Mesenteric fat pad (tissue), 1 donor: ENCODE measurements around the gene CREB5. TPM values are rescaled to one million over a fixed set of nuclear protein-coding genes. Genes with fewer than 3 reads are reported as not detected.

Source experiments
- DNase-seq: peaks from one replicate; pipeline ENCODE4 v3.0.0-alpha.2; 2020; ENCODE audit warnings: low spot score
- total RNA-seq: library from RNA; stranded (reverse); fragmentation: NEBNext Ultra II Directional; extraction: Animal tissue kit (Norgen Biotek cat#: 25700); gene quantifications from one replicate; pipeline ENCODE4 v1.2.1, GENCODE V29; 2021
- donor health status: DM: yes; HTN: yes; CAD: no.

Gene CREB5
- total RNA-seq, 1 donor from 2014 or later, result 45.3 TPM

DNA sequence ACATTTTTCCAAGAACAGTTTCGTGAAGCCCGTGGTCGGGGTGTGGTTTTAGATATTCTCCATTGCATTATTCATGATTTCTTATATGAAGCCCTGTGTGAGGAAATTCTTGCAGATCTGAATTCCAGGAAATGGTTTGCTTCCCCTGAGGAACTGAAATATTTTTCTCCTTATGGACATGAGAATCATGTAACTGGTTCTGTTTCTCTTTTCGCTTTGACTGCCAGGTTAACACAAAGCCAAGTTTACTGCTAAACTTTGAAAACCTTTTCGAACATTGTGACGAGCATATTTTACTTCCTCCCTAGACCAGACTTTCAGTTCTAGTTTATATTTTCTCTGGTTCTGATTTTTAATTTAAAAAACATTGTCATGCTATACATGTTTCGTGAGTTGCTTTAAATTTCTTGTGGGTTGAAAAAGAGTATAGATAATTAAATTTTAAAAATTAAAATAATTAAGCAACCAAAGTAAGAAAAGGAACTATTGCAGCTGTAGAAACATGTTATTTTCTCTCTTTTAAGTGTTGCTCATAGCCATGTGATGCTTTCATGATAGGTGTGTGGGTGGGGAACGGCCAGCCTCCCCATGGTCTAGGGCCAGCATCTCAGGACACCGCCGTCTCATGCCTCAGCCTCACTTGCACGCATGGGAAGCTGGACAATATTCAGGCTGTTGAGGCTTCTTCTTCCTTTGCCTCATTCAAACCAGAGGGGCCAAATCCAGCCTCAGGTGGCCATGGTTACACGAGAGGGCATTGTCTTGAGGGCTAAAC lies 97.1 kb downstream of the CREB5 start:
- no peak for DNase-seq

DNA sequence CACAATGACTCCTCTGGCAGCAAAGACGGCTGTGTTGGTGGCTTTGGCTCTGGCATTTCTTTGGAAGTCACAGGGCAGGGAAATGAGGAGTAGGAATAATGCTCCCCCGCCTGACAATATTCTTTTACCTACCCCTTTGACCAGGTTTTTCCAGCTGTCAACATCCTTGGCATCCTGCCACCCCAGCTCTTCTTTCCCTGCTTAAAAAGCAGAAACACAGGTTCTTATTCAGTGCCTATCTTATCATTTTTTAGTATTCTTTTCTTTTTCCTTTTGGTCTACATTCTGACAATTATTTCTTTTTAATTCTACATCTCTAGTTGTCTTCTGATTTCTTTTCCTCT lies 97.7 kb downstream of the CREB5 start:
- no peak for DNase-seq

DNA sequence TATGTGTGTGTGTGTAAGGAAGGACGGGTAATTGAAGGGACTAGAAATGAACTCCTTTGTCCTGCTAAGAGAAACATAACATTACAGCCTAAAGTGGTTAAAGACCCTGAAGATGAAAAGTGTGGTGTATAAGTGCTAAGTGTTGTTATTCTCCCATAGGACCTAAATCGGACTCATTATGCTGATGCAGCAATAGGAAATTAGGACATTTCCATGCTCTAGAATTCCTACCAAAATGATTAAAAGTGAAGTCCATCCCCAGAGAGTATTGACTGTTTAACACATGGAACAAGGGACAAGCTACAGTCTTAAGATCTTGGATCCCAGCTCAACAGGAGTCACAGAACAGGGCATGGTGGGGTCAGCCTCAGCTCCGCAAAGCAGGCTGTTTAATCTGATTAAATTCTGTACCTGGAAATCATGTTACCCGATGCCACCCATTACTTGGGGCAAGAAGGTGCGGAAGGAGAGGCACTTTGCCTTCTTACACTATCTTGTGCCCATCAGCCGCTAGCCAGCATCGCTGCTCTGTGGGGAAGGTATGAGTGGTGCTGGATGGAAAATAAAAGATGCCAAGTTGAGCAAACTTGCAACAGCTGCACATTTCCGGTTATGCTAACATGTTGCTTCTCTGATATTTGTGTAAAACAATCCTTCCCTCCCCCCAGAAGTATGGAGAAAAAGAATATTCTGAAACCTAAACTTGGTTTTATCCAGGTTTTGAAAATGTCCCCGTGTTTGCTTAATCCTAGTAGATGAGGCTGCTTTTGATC lies 100.5 kb downstream of the CREB5 start:
- no peak for DNase-seq

DNA sequence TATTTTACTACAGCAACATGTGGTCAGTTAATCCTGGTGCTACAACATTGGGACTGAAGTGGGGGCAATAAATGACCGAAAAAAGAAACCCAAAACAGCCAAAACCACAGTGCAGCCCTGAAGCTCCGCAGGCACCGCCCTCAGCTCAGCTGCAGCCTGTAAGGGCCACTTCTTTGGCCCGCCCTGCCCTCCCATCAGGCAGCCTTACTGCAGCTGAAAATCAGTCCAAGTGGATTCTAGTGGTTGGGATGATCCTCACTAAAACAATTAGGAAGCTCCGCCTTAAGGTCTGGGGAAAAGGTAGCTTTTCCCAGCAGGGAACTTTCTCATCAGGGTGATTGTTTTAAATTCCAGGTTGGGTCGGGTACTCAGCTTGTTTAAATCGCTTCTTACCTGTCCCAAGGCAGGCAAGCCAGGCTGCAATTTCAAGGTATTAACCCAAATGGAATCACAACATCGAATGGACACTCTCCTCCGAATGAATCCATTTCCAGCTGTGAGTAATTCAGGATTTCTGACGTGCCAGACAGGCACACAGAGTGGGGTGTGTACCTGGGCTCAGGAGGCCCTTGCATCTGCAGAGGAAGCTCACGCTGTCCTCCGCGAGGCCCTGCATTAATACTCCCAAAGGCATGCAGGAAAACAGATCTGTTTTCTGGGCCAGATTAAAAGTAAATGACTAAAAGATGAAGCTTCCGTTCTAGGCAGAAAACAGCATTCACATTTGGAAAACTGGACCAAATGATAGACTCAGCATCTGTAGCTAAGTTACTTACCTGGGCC lies 104.3 kb downstream of the CREB5 start:
- no peak for DNase-seq

DNA sequence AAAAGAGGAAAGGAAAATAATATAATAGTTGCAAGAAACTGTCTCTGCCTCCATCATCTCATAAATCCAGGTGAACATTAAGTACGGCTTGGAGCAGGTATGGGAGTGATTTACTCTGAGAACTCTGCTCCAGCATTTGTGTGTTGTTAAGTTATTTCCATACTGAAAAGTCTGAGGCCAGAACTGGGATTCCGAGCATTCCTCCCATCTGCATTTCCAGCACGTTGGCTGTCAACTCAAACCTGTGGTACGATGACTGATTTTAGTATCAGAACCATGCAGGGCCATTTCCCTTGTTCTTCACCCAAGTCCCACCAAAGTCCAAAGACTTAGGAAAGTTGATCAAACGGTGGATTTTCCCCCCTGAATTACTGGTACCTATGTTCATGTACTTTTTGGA lies 104.9 kb downstream of the CREB5 start:
- no peak for DNase-seq

DNA sequence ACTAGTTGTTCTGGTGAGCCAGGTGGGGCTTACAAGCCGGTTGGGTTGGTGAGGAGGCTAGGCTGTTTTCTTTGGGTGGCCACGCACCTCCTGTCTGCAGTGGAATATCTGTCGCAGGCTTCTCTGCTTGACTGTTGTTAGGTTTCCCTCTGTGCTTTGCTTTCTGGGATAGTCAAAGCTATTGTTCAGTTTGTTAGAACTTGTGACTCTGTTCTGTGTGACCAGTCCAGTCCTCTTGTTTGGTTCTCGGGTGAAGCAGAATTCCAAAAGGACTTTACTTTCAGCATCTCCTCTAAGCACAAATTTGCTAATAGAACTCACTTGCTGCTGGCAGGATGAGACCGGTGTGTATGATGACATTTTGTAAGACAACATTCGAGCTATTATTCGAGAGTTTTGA lies 105.3 kb downstream of the CREB5 start:
- DNase-seq, result no peak

DNA sequence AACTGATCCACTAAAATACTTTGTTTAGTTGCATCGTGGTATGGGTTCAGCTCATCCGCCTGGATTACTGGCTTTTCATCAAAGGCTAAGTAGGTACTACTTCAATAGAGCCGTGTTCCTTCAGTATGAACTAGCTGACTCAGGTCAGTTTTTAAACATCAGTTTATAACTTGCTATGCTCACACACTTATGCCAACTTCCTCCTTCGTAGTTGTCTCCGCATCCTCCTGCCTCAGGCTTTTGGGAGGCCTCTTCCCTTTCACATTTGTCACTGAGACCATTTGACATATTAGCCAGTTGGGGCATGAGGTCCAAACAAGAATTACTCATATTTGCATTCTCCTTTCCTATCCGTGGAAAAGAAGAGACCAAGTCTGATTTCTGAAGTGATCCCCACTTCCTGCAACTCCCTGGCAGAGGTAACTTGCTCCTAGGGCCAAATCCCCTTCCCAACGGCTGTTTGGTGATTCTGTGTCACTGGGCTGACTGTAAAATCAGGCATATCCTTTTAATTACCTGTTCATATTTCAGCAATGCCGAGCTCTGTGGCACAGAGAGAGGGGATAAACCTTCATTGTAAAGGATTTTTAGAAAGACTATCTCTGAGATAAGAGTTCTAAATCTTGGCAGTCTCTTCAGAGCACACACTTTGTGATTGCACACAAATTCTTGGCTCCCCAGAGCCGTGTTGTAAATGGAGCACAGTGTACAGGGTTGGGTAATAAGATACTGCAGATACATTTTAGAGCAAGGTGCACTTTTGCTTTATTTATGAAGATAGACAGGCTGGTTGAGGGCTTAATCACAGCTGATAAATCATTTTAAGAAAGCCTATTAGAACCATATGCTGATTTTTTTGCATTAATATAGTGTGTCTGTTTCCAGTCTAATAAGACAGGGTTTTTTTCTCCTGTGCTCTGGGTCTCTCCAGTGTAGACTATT lies 108.0 kb downstream of the CREB5 start:
- DNase-seq, result no peak

DNA sequence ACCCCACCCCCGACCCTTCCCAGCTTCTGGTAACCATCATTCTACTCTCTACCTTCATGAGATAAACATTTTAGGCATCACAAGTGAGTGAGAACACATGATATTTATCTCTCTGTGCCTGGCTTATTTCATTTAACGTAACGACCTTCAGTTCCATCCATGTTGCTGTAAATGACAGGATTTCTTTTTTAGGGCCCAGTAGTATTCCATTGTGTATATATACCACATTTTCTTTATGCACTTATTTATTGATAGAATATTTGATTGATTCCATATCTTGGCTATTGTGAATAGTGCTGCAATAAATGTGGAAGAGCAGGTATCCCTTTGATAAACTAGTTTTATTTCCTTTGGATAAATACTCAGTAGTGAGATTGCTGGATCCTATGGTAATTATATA lies 112.7 kb downstream of the CREB5 start:
- no peak for DNase-seq

DNA sequence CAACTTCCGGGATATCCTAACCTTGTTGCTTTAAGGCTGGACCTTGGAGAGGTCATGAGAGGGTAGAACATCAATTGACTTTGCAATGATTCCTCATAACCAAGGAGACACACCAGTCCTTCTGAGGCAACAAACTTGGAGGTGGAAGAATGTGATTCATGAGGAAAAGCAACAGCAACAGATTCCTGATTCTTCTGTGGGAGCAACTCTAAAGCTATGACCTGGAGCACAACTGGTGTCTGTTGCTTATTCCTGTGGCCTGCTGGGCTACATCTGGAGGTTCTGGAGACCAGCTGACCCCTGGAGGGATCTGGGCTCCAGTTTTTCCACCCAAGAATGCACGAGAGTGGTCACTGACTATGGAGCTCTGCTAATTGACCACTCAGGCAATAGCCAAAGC lies 116.6 kb downstream of the CREB5 start:
- DNase-seq, result no peak

DNA sequence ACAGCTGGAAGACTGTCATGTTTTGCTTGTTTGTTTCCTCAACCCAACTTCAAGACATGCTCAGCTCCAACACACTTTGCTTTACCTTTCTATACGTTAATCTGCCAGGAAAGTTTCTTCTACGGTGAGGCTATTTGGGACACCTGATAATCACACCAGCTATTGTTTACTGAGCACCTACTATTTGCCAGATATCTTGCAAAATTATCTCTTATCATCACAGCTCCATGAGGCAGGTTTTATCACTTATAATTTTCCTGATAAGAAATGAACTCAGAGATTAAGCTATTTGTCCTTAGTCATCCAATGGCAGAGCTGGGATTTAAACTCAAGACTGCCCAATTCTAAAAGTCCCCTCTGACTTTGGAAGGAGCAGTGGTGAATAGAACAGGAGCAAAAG lies 117.4 kb downstream of the CREB5 start:
- DNase-seq, result no peak

DNA sequence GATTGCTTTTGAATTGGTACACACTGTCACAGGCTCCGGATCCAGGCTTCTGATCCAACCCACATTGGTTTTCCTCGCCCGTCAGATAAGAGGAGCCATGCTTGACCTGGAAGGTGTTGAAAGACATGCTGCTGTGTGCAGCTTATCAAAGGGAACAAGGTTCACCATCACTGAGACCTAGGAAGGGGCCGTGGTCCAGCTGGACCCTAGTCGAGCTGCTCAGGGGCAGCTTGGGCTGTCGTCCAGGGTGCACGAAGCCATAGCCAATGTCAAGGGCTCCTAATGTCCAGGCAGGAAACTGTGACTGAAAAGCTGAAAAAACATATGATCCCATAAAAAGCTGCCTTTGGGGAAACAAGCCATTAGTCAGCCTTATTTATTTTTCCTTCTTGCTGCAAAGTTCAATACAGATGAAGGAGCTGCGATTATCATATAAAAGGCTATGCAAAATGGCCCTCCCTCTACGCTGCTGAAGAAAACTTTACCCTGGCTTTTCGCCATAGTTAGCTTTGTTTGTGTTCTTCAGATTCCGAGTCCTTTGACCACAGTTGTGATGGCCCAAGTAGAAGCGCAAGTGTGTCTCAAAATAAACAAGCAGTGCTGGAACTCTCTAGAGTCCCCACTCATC lies 118.0 kb downstream of the CREB5 start:
- no peak for DNase-seq

DNA sequence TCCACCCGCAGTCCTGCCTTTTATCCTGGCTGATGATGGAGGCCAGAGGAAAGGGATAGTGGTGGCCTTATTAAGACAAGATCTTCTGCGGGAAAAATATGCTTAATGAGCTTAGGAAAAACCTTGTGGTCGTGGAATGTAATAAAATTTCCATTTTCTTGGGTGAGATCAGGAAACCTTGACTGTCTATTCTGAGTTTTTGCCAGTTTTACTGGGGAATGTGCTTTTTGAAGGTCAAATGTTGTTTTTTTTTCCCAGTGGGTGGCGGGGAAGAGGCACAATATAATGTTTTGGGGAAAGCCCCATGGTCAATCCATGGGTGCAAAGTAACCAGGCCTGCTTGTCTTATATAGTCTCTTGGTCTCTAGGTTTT lies 118.5 kb downstream of the CREB5 start:
- no peak for DNase-seq

DNA sequence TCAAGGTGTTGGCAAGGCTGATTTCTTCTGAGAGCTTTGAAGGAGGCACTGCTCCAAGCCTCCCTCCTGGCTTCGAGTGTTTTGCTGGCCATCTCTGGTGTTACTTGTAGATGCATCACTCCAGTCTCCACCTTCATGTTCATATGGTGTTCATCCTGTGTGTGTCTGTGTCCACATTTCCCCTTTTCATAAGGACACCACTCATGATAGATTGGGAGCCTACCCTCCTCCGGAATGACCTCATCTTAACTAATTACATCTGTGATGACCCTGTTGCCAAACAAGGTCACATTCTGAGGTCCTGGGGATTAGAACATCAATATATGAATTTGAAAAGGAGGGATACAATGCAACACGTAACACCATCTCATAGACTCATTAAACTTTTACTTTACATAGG lies 119.0 kb downstream of the CREB5 start:
- no peak for DNase-seq

DNA sequence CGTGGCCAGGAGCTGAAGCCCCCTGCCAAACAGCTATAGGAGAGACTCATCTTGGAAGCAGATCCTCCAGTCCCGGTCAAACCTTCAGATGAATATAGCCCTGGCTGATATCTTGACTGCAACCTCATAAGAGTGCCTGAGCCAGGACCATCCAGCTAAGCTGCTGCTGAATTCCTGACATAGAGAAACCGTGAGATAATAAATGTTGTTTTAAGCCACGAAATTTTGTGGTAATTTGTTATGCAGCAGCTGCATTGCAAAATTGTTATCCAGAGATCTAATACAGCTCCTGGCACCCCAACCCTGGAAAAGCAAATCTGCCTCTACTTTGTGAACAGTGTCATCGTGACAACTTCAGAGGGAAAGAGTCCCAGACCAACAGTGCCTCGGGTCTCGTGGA lies 119.9 kb downstream of the CREB5 start:
- no peak for DNase-seq

DNA sequence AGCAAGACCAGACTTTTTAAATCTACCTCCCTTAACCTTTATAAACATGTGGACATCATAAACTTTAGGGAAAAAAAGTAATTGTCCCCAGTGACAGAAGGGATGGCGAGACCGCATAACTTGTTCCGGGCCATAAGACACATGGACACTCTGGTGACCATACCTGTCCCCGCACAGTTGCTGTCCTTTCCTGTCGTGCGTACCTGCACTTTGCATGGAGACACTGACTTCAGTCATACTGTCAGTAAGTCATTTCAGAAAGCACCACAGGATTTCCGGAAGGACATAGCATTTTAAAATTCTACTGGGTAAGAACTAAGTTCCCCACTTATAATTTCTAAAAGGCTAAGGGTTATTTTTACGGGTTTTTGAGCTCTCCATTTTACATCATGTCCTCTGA lies 120.9 kb downstream of the CREB5 start:
- no peak for DNase-seq

DNA sequence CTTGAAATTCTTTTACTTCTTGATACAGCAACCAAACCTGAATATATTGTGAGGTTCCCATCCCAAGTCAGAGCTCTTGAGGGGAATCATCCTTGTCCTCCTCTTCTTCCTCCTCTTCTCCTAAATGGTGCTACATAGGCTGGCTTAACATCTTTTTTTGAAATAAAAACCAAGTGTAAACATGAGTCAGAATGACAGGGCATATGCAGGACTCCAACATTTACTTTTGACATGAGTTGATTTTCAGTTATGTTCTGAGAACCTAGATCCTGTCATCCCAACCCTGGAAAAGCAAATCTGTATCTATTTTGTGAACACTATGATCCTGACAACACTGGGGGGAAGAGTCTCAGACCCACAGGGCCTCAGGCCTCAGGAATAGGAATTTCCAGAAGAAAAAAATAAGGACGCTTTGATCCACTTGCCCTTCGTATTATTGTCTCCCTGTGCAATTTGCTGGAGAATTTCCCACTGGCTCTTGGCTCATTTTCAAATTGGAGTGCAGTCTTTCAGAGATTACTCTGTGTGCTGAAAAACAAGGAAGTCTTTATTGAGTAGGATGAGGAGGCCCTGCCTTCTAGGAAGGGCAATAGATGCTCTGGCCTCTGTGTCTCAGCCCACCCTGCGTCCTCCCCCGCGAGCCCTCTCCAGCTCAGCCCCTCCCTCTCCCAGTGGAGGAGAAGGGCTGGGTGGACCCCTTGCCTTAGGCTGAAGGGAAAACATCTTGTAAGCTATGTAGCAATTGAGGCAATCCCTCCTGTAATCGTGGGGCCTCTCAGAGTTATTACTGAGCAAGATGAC lies 121.6 kb downstream of the CREB5 start:
- no peak for DNase-seq

DNA sequence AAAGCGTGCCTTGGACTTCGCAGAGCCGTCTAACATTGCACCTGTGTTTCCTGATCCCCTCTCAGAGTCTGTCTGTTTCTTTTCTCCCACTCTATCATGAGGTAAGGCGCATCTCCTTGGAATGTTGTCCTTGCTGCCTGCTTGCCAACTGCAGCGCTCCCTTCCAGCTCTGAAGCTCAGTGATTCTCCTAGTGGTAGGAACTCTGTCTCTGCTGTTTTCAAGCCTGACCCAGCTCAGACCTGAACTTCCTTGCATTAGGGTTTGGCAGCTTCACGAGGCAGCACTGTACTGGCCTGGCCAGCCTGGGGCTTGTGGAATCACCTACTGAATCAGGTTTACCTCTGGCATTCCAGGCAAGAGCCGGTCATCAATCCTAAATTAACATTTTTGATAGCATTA lies 123.9 kb downstream of the CREB5 start:
- no peak for DNase-seq

DNA sequence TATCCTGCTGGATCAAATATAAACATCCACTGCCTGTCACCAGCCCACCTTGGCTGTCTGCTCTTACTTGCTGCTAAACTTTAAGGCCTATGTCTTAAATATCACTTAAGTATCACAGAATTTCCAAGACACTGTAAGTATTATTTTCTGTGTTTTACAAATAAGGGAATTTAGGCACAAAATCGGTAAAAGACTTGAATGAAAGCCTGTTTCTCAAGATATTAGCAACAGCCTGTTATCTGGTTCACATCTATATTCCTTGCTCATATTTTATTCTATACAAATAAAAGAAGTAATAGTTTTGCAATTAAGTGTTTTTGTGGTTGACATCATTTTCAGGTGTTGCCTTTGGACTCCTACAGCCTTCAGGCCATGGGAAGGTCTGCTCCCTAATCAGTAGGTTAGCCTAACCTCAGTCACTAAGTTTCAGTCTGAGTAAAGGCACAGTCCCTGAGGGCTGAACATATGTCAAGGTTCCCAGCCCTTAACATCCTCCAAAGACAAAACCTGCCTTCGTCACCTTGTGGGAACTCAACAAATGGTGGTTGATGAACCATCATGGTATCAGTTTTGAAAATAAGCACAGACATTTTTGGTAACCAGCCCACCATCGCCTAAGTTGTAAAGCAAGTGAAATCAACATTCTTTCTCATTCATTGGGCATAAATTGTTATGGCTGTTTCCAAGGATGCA lies 127.1 kb downstream of the CREB5 start:
- DNase-seq, result no peak

DNA sequence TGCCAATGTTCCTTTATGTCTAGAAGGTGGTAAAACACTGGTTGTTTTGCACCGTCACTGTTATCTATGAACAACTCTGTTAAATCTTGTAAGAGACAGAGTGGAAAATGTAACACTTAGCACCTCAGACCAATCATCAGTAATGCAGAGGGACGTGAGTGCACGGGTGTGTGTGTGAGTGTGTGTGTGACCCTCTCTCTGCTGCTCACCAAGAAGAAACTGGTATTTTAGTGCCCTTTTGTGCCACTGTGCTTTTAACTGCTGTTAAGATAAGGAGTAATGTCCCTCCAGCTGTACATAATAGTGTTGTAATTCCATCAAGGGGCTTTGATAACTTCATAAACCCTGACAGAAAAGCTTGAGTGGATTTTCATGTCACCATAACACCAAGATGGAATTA lies 130.1 kb downstream of the CREB5 start:
- no peak for DNase-seq
